ENCODE results near the gene DCAF5. TPM values are rescaled to one million over a fixed set of nuclear protein-coding genes. Genes with fewer than 3 reads are reported as not detected.

The DCAF5 gene
- total and polyA plus RNA-seq, 2 of the 8 experiments (the other 6 are each of a cell fraction or from before 2014, with no cell fraction given): 24.3 to 31.0 TPM

DNA sequence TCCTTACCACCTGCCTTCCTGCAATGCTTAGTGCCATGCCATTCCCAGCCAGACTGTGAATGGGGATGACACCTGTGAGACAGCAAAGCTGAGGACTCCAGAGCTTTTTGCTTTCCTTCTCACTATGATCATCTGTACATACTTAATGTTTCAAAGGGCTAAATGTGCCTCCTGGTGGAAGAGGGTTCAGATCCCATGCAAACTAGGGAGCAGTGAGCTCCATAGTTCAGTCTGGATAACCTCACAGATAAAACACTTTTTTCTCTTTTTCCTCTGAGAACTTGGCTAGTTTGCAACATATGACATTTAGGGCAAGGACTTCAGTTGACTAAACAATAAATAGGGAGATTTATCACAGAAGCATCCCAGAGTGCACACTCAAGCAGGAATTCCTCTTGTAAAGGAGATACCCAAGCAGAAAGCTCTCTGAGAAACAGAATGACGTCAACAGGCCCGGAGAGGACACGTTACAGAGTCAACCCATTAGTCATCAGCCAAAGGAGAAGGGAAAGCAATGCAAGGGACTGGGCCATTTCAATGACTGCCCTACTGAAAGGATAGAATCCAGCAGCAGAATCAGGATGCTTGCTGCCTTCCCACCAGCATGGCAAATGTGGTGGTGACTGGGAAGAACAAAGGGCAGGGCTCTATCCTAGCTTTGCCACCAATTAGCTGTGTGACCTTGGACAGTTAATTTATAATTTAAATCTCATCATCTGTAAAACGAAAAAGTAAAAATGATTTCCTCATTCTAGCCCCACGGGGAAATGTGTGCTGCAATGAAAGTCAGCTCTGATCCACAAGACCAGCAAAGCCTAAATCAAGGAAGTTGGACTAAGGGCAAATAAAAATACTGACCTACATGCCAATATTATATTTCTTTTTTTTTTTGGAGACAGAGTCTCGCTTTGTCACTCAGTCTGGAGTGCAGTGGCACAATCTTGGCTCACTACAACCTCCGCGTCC, 93.0 kb downstream of the DCAF5 start:
- ChIA-PET CTCF (ENCODE audit: partially characterized antibody) (interaction anchor here (0.7 to 2.1 kb wide), 12 partner anchors 9 to 935 kb away, joined by 3 to 9 read pairs (median 3); no protein-coding TSS in a partner anchor), POLR2A (ENCODE audit: partially characterized antibody) (interaction anchor here (0.6 to 1.4 kb wide), 4 partner anchors 34 to 145 kb away, joined by 3 read pairs; no protein-coding TSS in a partner anchor)
- Histone ChIP-seq H3K18ac (ENCODE audit: extremely low read depth, low read length) (no peak overlapping the region), H3K4me1 (replicated peaks in 1 of 4; ENCODE audit: control insufficient read depth in 3 of 4, insufficient read depth in 4 of 4, low read length in 3 of 4) (peaks cover 0 to 6% (median 5%) of the 10 kb centered on the region in 4 experiments; a peak in 6 of 7 replicates), H2BK5ac (ENCODE audit: low read depth, low read length) (no peak overlapping the region), H3K23ac (ENCODE audit: insufficient read length) (no peak overlapping the region), H3K79me2 (ENCODE audit: control insufficient read depth in 1 of 2, insufficient read depth in 2 of 2, low read length in 2 of 2) (no peaks in the 10 kb centered on the region), H3K4me2 (ENCODE audit: insufficient read depth in 1 of 2, low read depth in 2 of 2, low read length in 2 of 2) (no peak overlapping the region), H2BK15ac (ENCODE audit: low read length) (no peak overlapping the region), H4K91ac (replicated peaks; ENCODE audit: insufficient read length, low read length) (no peak overlapping the region), H3K23me2 (ENCODE audit: low read depth, low read length) (no peaks in the 10 kb centered on the region), H3K27me3 (replicated peaks in 1 of 4; ENCODE audit: control insufficient read depth in 3 of 4, extremely low read depth in 1 of 4, insufficient read depth in 3 of 4, low read length in 3 of 4) (no peaks in the 10 kb centered on the region), H3K4ac (replicated peaks; ENCODE audit: insufficient read length, low read depth, low read length) (no peak overlapping the region), H3K27ac (ENCODE audit: low read depth, low read length) (no peak overlapping the region), H3K36me3 (ENCODE audit: control insufficient read depth in 2 of 4, insufficient read depth in 4 of 4, low read length in 3 of 4) (peaks cover under 1 to 8% (median 6%) of the 10 kb centered on the region in 4 experiments; a peak in 5 of 8 replicates), H3K79me1 (ENCODE audit: low read depth, low read length) (peaks cover 2% of the 10 kb centered on the region; the same call in 1 of the 2 replicates), H3K9me3 (ENCODE audit: insufficient read depth in 2 of 2, low read depth in 1 of 2, low read length in 1 of 2) (no peaks in the 10 kb centered on the region), H4K5ac (ENCODE audit: insufficient read length, low read depth, low read length) (no peak overlapping the region), H4K8ac (ENCODE audit: extremely low read depth, insufficient read depth, low read length) (no peak overlapping the region; the same call in 1 of the 2 replicates), H4K20me1 (replicated peaks in 1 of 2; ENCODE audit: control insufficient read depth in 1 of 2, insufficient read depth in 2 of 2, low read length in 2 of 2) (peaks cover 0 to 2% of the 10 kb centered on the region in 2 experiments), H3K4me3 (ENCODE audit: extremely low read depth in 1 of 4, insufficient read depth in 2 of 4, low read depth in 3 of 4, low read length in 4 of 4) (no peak overlapping the region), H2BK12ac (ENCODE audit: low read depth, low read length) (no peak overlapping the region), H3K14ac (ENCODE audit: insufficient read length) (no peak overlapping the region), H3K56ac (replicated peaks; ENCODE audit: insufficient read length, low read depth, low read length) (no peak overlapping the region), H3K9ac (replicated peaks in 1 of 4; ENCODE audit: extremely low read depth in 1 of 4, low read depth in 3 of 4, low read length in 3 of 4) (no peak overlapping the region), H2AFZ (ENCODE audit: low read length) (no peak overlapping the region), H2AK5ac (ENCODE audit: low read depth, low read length) (0 out of 2 replicates have a peak overlapping the region, but pooled peaks have one; percentile 7), H2BK20ac (ENCODE audit: low read length) (no peak overlapping the region), H2BK120ac (replicated peaks; ENCODE audit: low read depth, low read length) (no peak overlapping the region)
- no peak for FAIRE-seq
- 95% methylated on average over 8 of the region's 8 CpGs; no CpG with 5 or more reads in 1 of the 2 experiments for WGBS, 2 experiments (ENCODE audit: extremely low coverage in 1 of 2, insufficient coverage in 1 of 2, insufficient read length in 1 of 2, insufficient replicate concordance in 2 of 2, low coverage in 1 of 2, low lambda C conversion rate in 2 of 2, missing lambda C conversion rate in 1 of 2)
- no peak for DNase-seq (ENCODE audit: low read depth in 1 of 2, low spot score in 2 of 2)
- no peak for TF ChIP-seq BCL11A (IDR thresholded peaks at IDR 0.05; ENCODE audit: low read depth in 2 of 2, low read length in 2 of 2)
- TF ChIP-seq SRF (IDR thresholded peaks at IDR 0.05; ENCODE audit: low read depth, low read length): no peak
- TF ChIP-seq NRF1 (IDR thresholded peaks at IDR 0.05; ENCODE audit: low read depth, low read length): no peak
- TF ChIP-seq ASH2L (IDR thresholded peaks at IDR 0.05; ENCODE audit: low read length): no peak
- no peak for TF ChIP-seq TAF7 (optimal IDR thresholded peaks at IDR 0.05; ENCODE audit: borderline replicate concordance, low read depth, low read length)
- TF ChIP-seq KDM1A (IDR thresholded peaks at IDR 0.05; ENCODE audit: borderline replicate concordance, low read length): no peak
- no peak for TF ChIP-seq CHD2 (IDR thresholded peaks at IDR 0.05; ENCODE audit: low read length)
- TF ChIP-seq EGR1 (IDR thresholded peaks at IDR 0.05; ENCODE audit: borderline replicate concordance, low read depth, low read length): no peak
- no peak for TF ChIP-seq KDM4A (IDR thresholded peaks at IDR 0.05; ENCODE audit: low read depth, low read length, severe bottlenecking)
- no peak for TF ChIP-seq CBX8 (IDR thresholded peaks at IDR 0.05; ENCODE audit: borderline replicate concordance, low read depth, low read length)
- no peak for TF ChIP-seq POLR2AphosphoS5 (IDR thresholded peaks at IDR 0.05; ENCODE audit: low read depth, low read length)
